Epithelial cell of proximal tubule (primary cell): Measurements from ENCODE around the gene DNAI4. TPM values are rescaled to one million over a fixed set of nuclear protein-coding genes. Genes with fewer than 3 reads are reported as not detected.

Experiments
- DNase-seq: peaks from one replicate; pipeline ENCODE4 v3.0.0-alpha.2; 2011; ENCODE audit warnings: low read depth
- H3K4me3 ChIP-seq: 2 replicates; pipeline ENCODE4 v1.5.1; 2011; ENCODE audit warnings: low read depth, mild to moderate bottlenecking, low read length
- total RNA-seq: library from RNA; depleted of rRNA; stranded (reverse); fragments of >200 nt; gene quantifications from 2 replicates; pipeline ENCODE4 v1.2.3, GENCODE V29; 2015
- TF ChIP-seq, protein P1 (sequence below): conservative IDR thresholded peaks from 2 replicates; pipeline ENCODE4 v1.5.1; 2012; ENCODE audit warnings: low read depth, mild to moderate bottlenecking, low read length

DNAI4 gene
- total RNA-seq, 1 donor from 2014 or later: 7.1 TPM

DNA sequence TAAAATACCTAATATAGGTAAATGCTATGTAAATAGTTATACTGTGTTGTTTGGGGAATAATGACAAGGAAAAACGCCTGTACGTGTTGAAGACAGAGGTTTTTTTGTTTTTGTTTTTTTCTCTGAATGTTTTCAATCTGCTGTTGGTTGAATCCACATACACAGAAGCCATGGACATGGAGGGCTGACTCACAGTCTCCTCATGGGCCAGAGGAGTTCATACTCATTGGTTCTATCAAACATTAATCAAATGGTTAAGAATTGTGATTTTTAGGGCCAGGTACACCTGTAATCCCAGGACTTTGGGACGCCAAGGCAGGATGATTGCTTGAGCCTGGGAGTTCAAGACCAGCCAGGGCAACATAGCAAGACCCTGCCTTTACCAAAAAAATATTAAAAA is 20.7 kb upstream of the DNAI4 start:
- peak; percentile 63 for DNase-seq
- H3K4me3 ChIP-seq: no peak overlapping the region
- TF ChIP-seq, protein P1, sequence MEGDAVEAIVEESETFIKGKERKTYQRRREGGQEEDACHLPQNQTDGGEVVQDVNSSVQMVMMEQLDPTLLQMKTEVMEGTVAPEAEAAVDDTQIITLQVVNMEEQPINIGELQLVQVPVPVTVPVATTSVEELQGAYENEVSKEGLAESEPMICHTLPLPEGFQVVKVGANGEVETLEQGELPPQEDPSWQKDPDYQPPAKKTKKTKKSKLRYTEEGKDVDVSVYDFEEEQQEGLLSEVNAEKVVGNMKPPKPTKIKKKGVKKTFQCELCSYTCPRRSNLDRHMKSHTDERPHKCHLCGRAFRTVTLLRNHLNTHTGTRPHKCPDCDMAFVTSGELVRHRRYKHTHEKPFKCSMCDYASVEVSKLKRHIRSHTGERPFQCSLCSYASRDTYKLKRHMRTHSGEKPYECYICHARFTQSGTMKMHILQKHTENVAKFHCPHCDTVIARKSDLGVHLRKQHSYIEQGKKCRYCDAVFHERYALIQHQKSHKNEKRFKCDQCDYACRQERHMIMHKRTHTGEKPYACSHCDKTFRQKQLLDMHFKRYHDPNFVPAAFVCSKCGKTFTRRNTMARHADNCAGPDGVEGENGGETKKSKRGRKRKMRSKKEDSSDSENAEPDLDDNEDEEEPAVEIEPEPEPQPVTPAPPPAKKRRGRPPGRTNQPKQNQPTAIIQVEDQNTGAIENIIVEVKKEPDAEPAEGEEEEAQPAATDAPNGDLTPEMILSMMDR: no peak

DNA sequence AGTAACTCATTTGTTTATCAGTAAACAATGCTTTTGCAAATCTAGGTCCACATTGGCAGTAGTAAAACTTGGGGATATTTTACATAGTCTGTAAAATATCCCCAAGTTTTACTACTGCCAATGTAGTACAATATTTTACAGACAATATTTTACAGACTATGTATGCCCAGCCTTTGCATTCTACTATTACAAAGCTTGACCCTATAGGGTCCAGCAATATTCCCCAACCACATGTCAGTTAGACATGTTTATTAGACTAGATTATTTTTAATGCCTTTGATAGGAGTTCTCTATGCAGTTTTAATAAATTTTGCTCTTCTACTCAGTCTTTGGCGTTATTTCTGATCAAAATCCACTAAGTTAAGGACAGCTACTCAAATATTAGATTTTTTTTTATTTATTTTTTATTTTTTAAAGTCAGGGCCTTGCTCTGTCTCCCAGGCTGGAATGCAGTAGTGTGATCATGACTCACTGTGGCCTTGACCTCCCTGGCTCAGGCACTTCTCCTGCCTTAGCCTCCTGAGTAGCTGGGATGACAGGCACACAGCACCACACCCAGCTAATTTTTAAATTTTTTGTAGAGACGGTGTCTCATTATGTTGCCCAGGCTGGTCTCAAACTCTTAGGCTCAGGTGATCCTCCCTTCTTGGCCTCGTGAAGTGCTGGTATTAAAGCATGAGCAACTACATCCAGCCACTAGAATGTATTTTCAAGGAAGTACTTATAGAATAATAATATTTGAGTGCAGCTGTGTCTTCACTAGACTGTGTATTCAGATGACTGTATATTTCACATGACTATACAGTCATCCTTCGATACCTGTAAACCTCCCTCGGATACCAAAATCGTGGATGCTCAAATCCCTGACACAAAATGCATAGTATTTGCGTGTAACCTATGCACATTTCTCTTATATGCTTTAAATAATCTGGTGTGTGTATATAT is 19.9 kb upstream of the DNAI4 start:
- TF ChIP-seq, protein P1: no peak
- no peak overlapping the region for H3K4me3 ChIP-seq
- peak; percentile 75 for DNase-seq

DNA sequence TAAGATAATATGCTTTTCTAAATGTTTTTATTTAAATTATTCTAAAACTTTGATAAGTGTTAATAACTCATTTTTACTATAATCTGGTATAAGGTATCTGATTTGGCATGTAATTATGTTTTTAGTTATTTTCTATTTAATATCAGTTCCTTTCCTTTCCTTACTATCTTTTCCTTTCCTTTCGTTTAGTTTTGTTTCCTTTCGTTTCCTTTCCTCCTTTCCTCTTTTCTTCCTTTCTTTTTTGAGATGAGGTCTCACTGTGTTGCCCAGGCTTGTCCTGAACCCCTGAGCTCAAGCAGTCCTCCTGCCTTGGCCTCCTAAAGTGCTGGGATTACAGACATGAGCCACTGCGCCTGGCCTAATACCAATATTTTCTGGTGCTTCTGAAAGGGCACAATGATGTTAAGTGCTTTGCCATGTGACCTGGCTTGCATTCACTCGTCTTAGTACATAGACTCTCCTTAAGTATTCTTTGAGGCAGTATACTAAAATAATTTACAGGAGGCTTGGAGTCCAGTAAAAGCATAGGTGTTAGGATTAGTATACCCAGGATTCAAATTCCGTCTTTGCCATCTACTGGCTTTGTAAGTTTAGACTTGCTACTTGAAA is 18.8 kb upstream of the DNAI4 start:
- no peak for DNase-seq
- no peak overlapping the region for H3K4me3 ChIP-seq
- TF ChIP-seq, protein P1: no peak

DNA sequence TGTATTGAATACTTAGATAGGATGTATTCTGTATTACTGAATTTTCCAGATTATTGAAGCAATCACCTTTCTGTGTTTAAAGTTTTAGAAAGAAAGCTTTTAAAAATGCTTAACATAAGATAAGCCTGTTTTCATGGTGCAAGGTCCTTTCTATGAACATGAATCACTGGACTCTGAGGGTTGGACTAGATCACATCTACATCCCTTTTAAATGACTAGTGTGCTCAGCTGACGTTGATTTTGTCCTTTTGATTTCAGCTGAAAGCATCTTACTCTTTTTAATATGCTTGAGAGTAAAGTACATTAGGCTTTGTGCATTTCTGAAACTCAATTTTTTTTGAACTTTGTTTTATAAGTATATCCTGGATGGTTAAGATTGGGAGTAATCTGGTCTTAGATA is 16.3 kb upstream of the DNAI4 start:
- TF ChIP-seq, protein P1: no peak
- no peak overlapping the region for H3K4me3 ChIP-seq
- DNase-seq: no peak

DNA sequence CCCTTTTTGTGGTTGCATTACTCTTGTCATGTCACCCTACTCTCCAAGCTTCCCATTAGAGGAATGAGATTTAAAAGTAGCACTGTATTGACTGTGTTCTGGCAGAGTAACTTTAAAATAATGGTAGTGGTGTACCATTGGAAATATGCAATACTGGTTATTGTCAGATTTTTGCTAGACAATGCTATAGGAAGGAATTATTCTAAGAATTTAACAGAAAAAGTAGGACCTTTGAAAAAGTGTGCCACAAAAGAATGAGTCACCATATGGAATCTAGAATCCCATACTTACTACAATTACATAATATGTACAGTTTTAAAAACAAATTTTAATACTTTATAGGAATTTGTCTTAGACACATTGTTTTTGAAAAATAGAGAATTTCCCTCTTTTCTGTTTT is 14.0 kb upstream of the DNAI4 start:
- no peak overlapping the region for H3K4me3 ChIP-seq
- TF ChIP-seq, protein P1: no peak
- DNase-seq: no peak

DNA sequence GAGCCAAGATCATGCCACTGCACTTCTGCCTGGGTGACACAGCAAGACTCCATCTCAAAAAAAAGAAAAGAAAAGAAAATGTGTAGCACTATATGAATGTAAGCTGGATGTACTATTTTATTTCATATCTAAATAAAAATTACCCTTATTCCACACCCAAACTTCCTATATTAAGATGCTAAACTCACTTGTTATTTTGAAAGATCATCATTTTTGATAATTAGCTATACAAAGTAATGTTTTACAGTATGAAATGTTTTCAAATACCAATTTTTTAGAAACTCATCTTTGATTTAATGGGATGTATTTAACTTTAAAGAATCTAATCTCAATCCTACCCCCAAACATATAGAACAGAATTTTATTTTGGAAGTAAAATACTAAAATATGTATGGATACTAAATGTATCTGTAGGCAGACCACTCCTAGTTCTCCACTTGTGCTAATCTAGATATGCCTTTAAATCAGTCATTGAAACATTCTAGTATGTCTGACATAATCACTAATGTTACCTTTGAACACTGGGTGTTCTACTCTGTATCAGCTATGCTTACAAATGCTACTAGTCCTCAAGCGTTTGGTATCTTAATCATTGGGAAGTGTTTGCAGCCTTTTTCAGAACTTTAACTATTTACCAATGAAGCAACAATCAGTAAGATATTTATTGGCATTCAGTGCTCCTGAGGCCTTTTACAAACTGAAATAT is 13.0 kb upstream of the DNAI4 start:
- TF ChIP-seq, protein P1: no peak
- DNase-seq: no peak
- H3K4me3 ChIP-seq: no peak overlapping the region
